ENCODE data around the gene EXD3. TPM values are rescaled to one million over a fixed set of nuclear protein-coding genes. Genes with fewer than 3 reads are reported as not detected.

The EXD3 gene
- total and polyA plus RNA-seq, 2 donors (not counting 1 experiment from before 2014, with no cell fraction given) = 2.6 to 13.0 TPM

DNA sequence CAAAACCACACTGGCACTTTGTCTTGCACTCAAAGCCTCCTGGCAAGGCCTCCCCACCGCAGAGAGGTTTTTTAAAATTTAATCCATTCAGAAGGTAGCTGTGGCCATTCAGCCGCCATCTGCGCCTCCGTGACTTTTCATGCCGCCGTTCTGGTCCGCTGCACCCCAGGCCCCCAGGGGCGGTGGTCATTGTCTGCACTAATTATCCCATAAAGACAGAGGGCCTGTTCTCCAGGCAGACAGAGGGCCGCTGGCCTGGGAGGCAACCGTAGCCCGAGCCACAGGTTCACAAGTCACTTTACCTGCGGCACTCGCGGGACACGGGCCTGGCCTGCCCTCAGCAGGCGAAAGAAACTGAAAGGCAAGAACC is 49.4 kb downstream of the EXD3 start:
- no peaks in the 10 kb centered on the region for H3K4me1 ChIP-seq (ENCODE audit: control insufficient read depth, extremely low read depth, insufficient read depth, low read length)
- H4K20me1 ChIP-seq (ENCODE audit: control insufficient read depth, extremely low read depth, insufficient read depth, low read length) = no peaks in the 10 kb centered on the region
- H2AFZ ChIP-seq (ENCODE audit: low read length) = no peak overlapping the region
- no peak for DNase-seq (ENCODE audit: low read depth in 2 of 2)
- no peaks in the 10 kb centered on the region for H3K27me3 ChIP-seq (ENCODE audit: control insufficient read depth, insufficient read depth, low read length)
- no peaks in the 10 kb centered on the region for H3K9me3 ChIP-seq (ENCODE audit: control insufficient read depth, insufficient read depth, low read depth, low read length)
- H3K79me2 ChIP-seq (ENCODE audit: control insufficient read depth, insufficient read depth, low read length) = no peaks in the 10 kb centered on the region
- H3K27ac ChIP-seq (ENCODE audit: insufficient read depth, low read length) = no peak overlapping the region
- TF ChIP-seq, protein P1, sequence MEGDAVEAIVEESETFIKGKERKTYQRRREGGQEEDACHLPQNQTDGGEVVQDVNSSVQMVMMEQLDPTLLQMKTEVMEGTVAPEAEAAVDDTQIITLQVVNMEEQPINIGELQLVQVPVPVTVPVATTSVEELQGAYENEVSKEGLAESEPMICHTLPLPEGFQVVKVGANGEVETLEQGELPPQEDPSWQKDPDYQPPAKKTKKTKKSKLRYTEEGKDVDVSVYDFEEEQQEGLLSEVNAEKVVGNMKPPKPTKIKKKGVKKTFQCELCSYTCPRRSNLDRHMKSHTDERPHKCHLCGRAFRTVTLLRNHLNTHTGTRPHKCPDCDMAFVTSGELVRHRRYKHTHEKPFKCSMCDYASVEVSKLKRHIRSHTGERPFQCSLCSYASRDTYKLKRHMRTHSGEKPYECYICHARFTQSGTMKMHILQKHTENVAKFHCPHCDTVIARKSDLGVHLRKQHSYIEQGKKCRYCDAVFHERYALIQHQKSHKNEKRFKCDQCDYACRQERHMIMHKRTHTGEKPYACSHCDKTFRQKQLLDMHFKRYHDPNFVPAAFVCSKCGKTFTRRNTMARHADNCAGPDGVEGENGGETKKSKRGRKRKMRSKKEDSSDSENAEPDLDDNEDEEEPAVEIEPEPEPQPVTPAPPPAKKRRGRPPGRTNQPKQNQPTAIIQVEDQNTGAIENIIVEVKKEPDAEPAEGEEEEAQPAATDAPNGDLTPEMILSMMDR (conservative IDR thresholded peaks at IDR 0.05 in 1 of 2, IDR thresholded peaks at IDR 0.05 in 1 of 2; ENCODE audit: low read depth in 1 of 2, low read length in 2 of 2) = no peak
- no peak for TF ChIP-seq EZH2 (IDR thresholded peaks at IDR 0.05; ENCODE audit: low read length, missing control alignments)
- H3K4me2 ChIP-seq (ENCODE audit: extremely low read depth, insufficient read depth, low read length) = no peak overlapping the region
- no peaks in the 10 kb centered on the region for H3K36me3 ChIP-seq (ENCODE audit: control insufficient read depth, insufficient read depth, low read length)
- no peak overlapping the region for H3K4me3 ChIP-seq (replicated peaks in 1 of 4; ENCODE audit: control extremely low read depth in 1 of 4, insufficient read depth in 1 of 4, low read depth in 3 of 4, low read length in 4 of 4)
- no peak overlapping the region for H3K9ac ChIP-seq (ENCODE audit: insufficient read depth, low read length)

DNA sequence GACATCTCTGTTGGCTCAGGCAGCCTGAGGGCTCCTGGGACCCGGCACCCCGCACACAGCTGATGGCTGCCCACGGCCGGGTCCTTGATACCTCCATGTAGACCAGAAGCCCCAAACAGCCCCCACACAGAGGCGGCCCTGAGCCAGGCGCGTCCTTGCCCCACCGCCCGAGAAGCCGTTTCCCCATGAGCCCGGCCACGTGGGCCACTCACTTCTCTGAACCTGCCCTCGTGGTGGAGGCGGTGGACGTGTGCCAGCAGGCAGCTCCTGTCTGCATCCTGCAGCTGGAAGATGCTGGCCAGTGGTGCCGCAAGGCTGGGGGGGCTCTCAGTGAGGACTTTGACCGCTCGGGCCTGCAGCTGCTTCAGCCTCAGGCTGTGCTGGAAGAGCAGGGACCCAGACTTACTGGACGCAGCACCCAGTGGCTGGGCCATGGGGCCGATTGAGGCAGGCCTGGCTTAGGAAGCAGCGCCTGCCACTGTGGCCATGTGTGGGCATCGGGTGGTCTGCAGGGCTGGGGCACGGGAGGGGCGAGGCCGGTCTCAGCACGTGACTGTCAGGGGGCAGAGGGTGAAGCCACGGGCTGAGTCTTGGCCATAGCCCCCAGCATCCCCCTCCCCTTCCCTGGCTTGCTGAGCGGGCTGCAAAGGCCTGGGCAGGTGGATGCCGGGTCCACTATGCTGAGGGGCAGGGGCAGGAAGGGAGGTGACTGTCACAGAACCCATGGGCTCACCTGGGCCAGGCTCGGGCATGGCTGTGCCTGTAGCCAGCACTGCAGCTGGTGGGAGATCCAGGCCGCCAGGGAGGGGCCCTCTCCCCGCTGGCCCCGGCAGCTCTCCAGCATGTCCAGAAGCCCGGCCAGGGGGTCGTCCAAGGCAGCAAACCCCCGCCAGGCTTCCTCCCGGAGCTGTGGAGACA is 50.0 kb downstream of the EXD3 start:
- no peak for TF ChIP-seq EZH2 (IDR thresholded peaks at IDR 0.05; ENCODE audit: low read length, missing control alignments)
- TF ChIP-seq, protein P1 (conservative IDR thresholded peaks at IDR 0.05 in 1 of 2, IDR thresholded peaks at IDR 0.05 in 1 of 2; ENCODE audit: low read depth in 1 of 2, low read length in 2 of 2) = no peak
- no peak overlapping the region for H3K4me3 ChIP-seq (replicated peaks in 1 of 4; ENCODE audit: control extremely low read depth in 1 of 4, insufficient read depth in 1 of 4, low read depth in 3 of 4, low read length in 4 of 4)
- no peaks in the 10 kb centered on the region for H3K27me3 ChIP-seq (ENCODE audit: control insufficient read depth, insufficient read depth, low read length)
- H3K79me2 ChIP-seq (ENCODE audit: control insufficient read depth, insufficient read depth, low read length) = no peaks in the 10 kb centered on the region
- H3K9me3 ChIP-seq (ENCODE audit: control insufficient read depth, insufficient read depth, low read depth, low read length) = no peaks in the 10 kb centered on the region
- H3K27ac ChIP-seq (ENCODE audit: insufficient read depth, low read length) = no peak overlapping the region
- H3K4me1 ChIP-seq (ENCODE audit: control insufficient read depth, extremely low read depth, insufficient read depth, low read length) = no peaks in the 10 kb centered on the region
- no peak for DNase-seq (ENCODE audit: low read depth in 2 of 2)
- no peak overlapping the region for H3K9ac ChIP-seq (ENCODE audit: insufficient read depth, low read length)
- no peaks in the 10 kb centered on the region for H3K36me3 ChIP-seq (ENCODE audit: control insufficient read depth, insufficient read depth, low read length)
- H3K4me2 ChIP-seq (ENCODE audit: extremely low read depth, insufficient read depth, low read length) = no peak overlapping the region
- H2AFZ ChIP-seq (ENCODE audit: low read length) = no peak overlapping the region
- no peaks in the 10 kb centered on the region for H4K20me1 ChIP-seq (ENCODE audit: control insufficient read depth, extremely low read depth, insufficient read depth, low read length)

DNA sequence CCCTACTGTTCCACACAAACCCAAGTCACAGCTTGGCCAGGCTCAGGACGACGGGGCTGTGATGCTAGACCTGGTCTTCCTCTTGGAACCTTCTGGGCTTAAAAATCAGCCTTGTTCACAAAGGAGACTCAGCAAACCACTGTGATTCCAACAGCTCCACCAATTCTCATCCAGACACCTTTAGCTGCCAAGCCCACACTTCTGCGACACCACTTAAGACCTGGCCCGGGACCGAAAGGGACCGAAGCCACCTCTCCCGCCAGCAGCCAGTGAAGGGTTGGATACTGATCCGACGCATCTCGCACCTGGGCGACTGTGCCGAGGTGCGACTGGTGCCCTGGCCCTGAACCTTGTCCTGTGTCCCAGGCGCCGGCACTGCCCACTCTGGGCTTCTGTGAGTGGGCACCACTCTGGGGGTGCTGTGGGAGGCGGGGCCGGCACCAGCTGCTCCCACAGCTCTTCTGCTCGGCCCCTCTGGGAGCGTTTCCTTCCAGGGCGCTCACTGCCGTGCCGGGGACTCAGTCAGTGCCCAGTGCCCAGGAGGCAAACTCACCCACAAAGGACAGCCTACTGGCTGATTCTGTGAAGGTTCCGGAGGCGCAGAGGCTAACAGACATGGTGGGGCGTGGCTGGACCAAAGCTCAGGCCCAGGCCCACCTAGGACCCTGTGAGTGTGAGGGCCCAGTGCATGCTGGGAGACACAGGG is 50.9 kb downstream of the EXD3 start:
- TF ChIP-seq EZH2 (IDR thresholded peaks at IDR 0.05; ENCODE audit: low read length, missing control alignments) = no peak
- no peak for DNase-seq (ENCODE audit: low read depth in 2 of 2)

More for the DNA sequence above, 50.9 kb downstream of the EXD3 start:
- Histone ChIP-seq H3K9ac (ENCODE audit: insufficient read depth, low read length) (no peak overlapping the region), H3K27ac (ENCODE audit: insufficient read depth, low read length) (no peak overlapping the region), H3K9me3 (ENCODE audit: control insufficient read depth, insufficient read depth, low read depth, low read length) (no peaks in the 10 kb centered on the region), H3K4me1 (ENCODE audit: control insufficient read depth, extremely low read depth, insufficient read depth, low read length) (no peaks in the 10 kb centered on the region), H4K20me1 (ENCODE audit: control insufficient read depth, extremely low read depth, insufficient read depth, low read length) (no peaks in the 10 kb centered on the region), H3K36me3 (ENCODE audit: control insufficient read depth, insufficient read depth, low read length) (no peaks in the 10 kb centered on the region), H3K4me2 (ENCODE audit: extremely low read depth, insufficient read depth, low read length) (no peak overlapping the region), H2AFZ (ENCODE audit: low read length) (no peak overlapping the region), H3K79me2 (ENCODE audit: control insufficient read depth, insufficient read depth, low read length) (no peaks in the 10 kb centered on the region), H3K27me3 (ENCODE audit: control insufficient read depth, insufficient read depth, low read length) (no peaks in the 10 kb centered on the region), H3K4me3 (replicated peaks in 1 of 4; ENCODE audit: control extremely low read depth in 1 of 4, insufficient read depth in 1 of 4, low read depth in 3 of 4, low read length in 4 of 4) (no peak overlapping the region)
